ENCODE data around the gene ASPHD2.

Gene ASPHD2

DNA sequence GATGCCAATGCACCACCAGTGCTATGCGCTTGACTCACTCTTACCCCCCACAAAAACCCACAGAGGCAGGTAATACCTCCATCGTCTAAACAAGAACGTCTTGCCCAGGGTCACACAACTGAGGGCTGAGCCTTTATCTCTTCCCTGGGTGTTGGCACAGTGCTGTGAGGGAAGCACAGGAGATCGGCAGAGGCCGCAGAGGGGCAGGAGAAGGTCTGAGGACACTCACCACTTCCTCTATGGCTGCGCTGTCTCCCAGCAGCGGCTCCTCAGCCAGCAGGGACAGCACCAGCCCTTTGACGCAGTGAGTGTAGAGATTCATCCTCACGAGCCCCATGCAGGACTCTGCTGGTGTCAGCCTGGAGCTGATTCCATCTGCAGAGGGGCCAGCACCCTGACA lies 34.6 kb downstream of the ASPHD2 start:
- Histone ChIP-seq H3K27ac (peak overlapping the region; percentile 8; the same call in 1 of the 2 replicates), H3K9me3 (no peaks in the 10 kb centered on the region), H3K9ac (peak overlapping the region; percentile 39; the same call in 1 of the 2 replicates), H3K4me3 (peak overlapping the region; percentile 25), H3K36me3 (peaks cover 100% of the 10 kb centered on the region), H3K27me3 (no peaks in the 10 kb centered on the region), H3K4me2 (peak overlapping the region; percentile 94), H3K4me1 (peaks cover 86% of the 10 kb centered on the region), H4K20me1 (peaks cover 100% of the 10 kb centered on the region)
- no peak for TF ChIP-seq Cebpa-rat (IDR thresholded peaks at IDR 0.05)

- Histone ChIP-seq H3K4me3 (peak overlapping the region; percentile 25; the same call in 1 of the 2 replicates), H3K4me2 (peak overlapping the region; percentile 94), H3K27me3 (no peaks in the 10 kb centered on the region), H3K36me3 (peaks cover 100% of the 10 kb centered on the region), H4K20me1 (peaks cover 100% of the 10 kb centered on the region), H3K4me1 (peaks cover 92% of the 10 kb centered on the region), H3K9me3 (no peaks in the 10 kb centered on the region), H3K9ac (peak overlapping the region; percentile 44), H3K27ac (0 out of 2 replicates have a peak overlapping the region, but pooled peaks have one; percentile 8)
- TF ChIP-seq Cebpa-rat (IDR thresholded peaks at IDR 0.05), result no peak
Measured at GRCh38 chr22:26464312-26464711, 35.3 kb downstream of the ASPHD2 start.

DNA sequence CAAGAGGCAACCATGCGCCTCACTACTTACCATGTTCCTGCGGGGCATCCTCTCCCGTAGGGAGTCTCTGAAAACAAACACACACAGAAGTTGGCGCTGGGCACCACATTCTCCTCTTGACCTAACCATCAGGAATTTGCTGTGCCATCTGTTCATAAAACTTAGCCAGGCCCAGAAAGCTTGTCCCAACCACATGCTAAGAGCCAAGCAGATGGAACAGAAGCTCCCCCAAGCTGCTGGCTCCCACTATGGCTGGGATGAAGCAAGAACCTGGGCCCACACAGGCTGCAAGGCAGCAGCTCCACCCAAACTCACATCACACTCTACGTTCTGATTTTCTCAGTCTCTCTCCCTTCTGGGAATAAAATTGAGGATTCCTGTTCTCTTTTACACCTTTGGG lies 37.1 kb downstream of the ASPHD2 start:
- H4K20me1 ChIP-seq, result peaks cover 100% of the 10 kb centered on the region
- H3K27me3 ChIP-seq, result no peaks in the 10 kb centered on the region
- peak overlapping the region; percentile 94 for H3K4me2 ChIP-seq
- H3K9ac ChIP-seq, result peak overlapping the region; percentile 44
- peaks cover 100% of the 10 kb centered on the region for H3K4me1 ChIP-seq
- 0 out of 2 replicates have a peak overlapping the region, but pooled peaks have one; percentile 20 for H3K27ac ChIP-seq
- peaks cover 100% of the 10 kb centered on the region for H3K36me3 ChIP-seq
- H3K9me3 ChIP-seq, result no peaks in the 10 kb centered on the region
- H3K4me3 ChIP-seq, result 0 out of 2 replicates have a peak overlapping the region, but pooled peaks have one; percentile 4
- TF ChIP-seq Cebpa-rat (IDR thresholded peaks at IDR 0.05), result no peak

DNA sequence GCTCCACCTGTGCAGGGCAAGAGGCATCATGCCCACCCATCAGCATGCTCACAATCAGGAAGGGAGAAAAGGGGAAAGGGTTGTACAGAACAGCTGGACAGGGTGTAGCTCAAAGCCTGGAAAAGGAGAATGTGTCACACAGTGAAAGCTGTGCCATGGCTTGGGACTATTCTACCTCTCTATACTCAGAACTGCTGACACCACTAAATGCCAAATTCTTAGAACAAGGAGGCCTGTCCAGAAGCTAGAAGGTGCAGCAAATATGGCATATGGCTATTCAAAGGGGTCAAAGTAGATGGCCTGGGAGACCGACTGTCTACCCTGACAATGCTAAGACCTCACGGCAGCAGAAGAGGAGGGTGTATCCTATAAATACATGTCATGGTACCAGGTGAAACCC lies 41.7 kb downstream of the ASPHD2 start:
- no peak for TF ChIP-seq Cebpa-rat (IDR thresholded peaks at IDR 0.05)
- H3K9me3 ChIP-seq, result no peaks in the 10 kb centered on the region
- peaks cover 100% of the 10 kb centered on the region for H3K36me3 ChIP-seq
- no peaks in the 10 kb centered on the region for H3K27me3 ChIP-seq
- H3K4me1 ChIP-seq, result peaks cover 86% of the 10 kb centered on the region
- 0 out of 2 replicates have a peak overlapping the region, but pooled peaks have one; percentile 8 for H3K27ac ChIP-seq
- H3K4me2 ChIP-seq, result peak overlapping the region; percentile 94
- peaks cover 94% of the 10 kb centered on the region for H4K20me1 ChIP-seq
- H3K9ac ChIP-seq, result peak overlapping the region; percentile 100; the same call in 1 of the 2 replicates
- H3K4me3 ChIP-seq, result 0 out of 2 replicates have a peak overlapping the region, but pooled peaks have one; percentile 90

DNA sequence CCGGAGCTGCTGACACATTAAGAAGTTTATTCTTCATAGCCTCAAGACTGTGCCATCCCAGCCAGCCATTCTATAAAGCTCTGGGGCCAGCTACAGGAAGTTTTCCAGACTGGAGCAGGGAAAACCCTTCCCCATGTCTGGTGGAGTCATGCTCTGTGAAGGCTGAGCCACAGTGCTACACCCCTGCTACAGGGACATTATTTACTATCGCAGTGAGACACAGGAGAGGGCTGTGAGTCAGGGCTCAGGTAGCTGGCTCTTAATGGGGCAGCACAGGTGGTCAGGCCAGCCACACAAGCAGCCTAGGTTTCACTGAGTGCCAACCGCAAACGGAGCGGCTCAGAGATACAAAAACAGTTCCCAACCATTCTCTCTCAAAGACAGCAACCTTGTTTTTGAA lies 42.5 kb downstream of the ASPHD2 start:
- Histone ChIP-seq H3K4me1 (peaks cover 79% of the 10 kb centered on the region), H3K27ac (peak overlapping the region; percentile 98), H3K9ac (peak overlapping the region; percentile 100), H3K4me3 (peak overlapping the region; percentile 90), H3K36me3 (peaks cover 100% of the 10 kb centered on the region), H4K20me1 (peaks cover 87% of the 10 kb centered on the region), H3K9me3 (no peaks in the 10 kb centered on the region), H3K4me2 (peak overlapping the region; percentile 94), H3K27me3 (no peaks in the 10 kb centered on the region)
- no peak for TF ChIP-seq Cebpa-rat (IDR thresholded peaks at IDR 0.05)

DNA sequence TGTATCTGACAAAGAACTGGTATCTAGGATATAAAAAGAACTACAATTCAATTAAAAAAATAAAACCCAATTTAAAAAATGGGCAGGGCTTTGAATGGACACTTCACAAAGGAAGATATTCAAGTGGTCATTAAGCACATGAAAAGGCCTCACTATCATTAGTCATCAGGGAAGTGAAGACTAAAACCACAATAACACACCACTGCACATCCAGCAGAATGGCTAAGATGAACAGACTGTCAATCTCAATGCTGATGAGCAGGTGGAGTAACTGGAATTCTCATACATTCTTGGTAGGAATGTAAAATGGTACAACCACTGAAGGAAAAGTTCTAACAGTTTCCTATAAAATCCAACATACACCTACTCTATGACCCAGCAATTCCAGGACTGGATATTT lies 45.6 kb downstream of the ASPHD2 start:
- H3K9me3 ChIP-seq, result no peaks in the 10 kb centered on the region
- TF ChIP-seq Cebpa-rat (IDR thresholded peaks at IDR 0.05), result no peak

GRCh38 chr22:26476705-26477340 lies 47.8 kb downstream of the ASPHD2 start:
- peaks cover 66% of the 10 kb centered on the region for H3K36me3 ChIP-seq
- peak overlapping the region; percentile 98 for H3K27ac ChIP-seq
- peak overlapping the region; percentile 100 for H3K9ac ChIP-seq
- H3K4me3 ChIP-seq, result peak overlapping the region; percentile 90
- H3K9me3 ChIP-seq, result no peaks in the 10 kb centered on the region
- peaks cover 26% of the 10 kb centered on the region for H3K4me1 ChIP-seq
- no peak for TF ChIP-seq Cebpa-rat (IDR thresholded peaks at IDR 0.05)
- peak overlapping the region; percentile 94 for H3K4me2 ChIP-seq
- H3K27me3 ChIP-seq, result no peaks in the 10 kb centered on the region
- peaks cover 34% of the 10 kb centered on the region for H4K20me1 ChIP-seq

More for the DNA sequence above, 45.6 kb downstream of the ASPHD2 start:
- peaks cover 87% of the 10 kb centered on the region for H3K36me3 ChIP-seq
- peak overlapping the region; percentile 90 for H3K4me3 ChIP-seq
- peak overlapping the region; percentile 100 for H3K9ac ChIP-seq
- H3K27me3 ChIP-seq, result no peaks in the 10 kb centered on the region
- peaks cover 47% of the 10 kb centered on the region for H3K4me1 ChIP-seq
- H4K20me1 ChIP-seq, result peaks cover 55% of the 10 kb centered on the region
- H3K4me2 ChIP-seq, result peak overlapping the region; percentile 94
- peak overlapping the region; percentile 98 for H3K27ac ChIP-seq

DNA sequence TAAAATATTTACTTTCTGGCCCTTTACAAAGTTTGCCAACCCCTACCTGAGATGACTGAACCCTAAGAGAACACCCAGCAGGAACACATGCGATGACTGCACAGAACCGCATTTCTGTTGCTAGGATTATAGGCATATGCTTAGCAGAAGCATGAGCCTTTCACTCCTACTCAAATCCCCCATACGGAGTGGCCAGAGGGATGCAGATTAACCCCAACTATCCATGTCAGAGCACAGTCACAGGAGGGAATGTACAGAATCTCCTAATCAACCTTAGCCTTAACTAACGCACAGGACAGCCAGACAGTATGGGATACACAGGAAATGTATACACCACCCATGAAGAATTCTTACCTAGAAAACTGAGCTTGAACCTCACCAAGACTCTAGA lies 48.3 kb downstream of the ASPHD2 start:
- no peaks in the 10 kb centered on the region for H3K9me3 ChIP-seq
- H3K4me3 ChIP-seq, result peak overlapping the region; percentile 90
- TF ChIP-seq Cebpa-rat (IDR thresholded peaks at IDR 0.05), result no peak
- H3K36me3 ChIP-seq, result peaks cover 61% of the 10 kb centered on the region
- peak overlapping the region; percentile 100 for H3K9ac ChIP-seq
- no peaks in the 10 kb centered on the region for H3K27me3 ChIP-seq
- peaks cover 22% of the 10 kb centered on the region for H3K4me1 ChIP-seq
- peaks cover 28% of the 10 kb centered on the region for H4K20me1 ChIP-seq
- peak overlapping the region; percentile 98 for H3K27ac ChIP-seq
- peak overlapping the region; percentile 94 for H3K4me2 ChIP-seq

DNA sequence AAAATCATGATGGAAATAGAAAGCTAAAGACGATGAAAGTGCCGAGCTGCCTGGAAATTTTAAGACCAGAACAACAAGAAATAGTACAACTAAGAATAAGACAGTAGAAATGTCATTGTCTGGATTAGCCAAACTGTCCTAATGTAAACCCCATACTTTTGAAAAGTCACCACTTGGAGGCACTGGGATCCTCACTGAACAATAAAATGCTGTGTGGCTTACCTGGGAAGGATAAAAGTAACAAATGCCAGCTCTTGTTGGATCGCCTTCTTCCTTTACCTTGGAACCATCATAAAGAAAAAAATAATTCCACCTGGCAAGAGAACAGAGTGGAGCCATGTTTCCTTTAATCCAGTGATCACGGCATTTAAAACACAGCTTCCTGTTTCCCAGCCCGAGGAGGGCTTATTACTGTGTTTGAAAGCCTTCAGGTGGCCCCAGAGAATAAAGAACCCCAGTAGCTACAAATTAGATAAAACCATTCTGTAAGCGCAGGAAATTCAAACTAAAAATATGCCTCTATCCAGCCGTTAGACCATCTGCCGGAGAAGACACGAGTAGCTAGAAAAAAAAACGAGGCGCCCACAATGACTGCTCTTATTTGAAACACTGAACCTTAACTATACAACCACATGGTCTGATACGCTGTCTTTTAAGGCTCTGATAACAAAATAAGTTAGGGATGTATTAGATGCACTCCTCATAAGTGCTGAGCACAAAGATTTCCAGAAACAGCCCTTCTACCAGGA lies 50.2 kb downstream of the ASPHD2 start:
- H3K27ac ChIP-seq, result peak overlapping the region; percentile 98
- H3K4me2 ChIP-seq, result peak overlapping the region; percentile 94
- H4K20me1 ChIP-seq, result peaks cover 10% of the 10 kb centered on the region
- H3K4me3 ChIP-seq, result peak overlapping the region; percentile 90
- H3K9me3 ChIP-seq, result no peaks in the 10 kb centered on the region
- peak overlapping the region; percentile 100 for H3K9ac ChIP-seq
- H3K36me3 ChIP-seq, result peaks cover 42% of the 10 kb centered on the region
- no peak for TF ChIP-seq Cebpa-rat (IDR thresholded peaks at IDR 0.05)
- H3K27me3 ChIP-seq, result no peaks in the 10 kb centered on the region
- peaks cover 9% of the 10 kb centered on the region for H3K4me1 ChIP-seq

Measured in BLaER1 (cell line).